Duodenal mucosa (tissue), 2 donors: ENCODE data around the gene MEF2A.
A peak's percentile ranks its signal among the peaks of the same experiment; 100 is the strongest.

Experiments
- H3K27ac ChIP-seq: one replicate; pipeline ENCODE4 v1.7.0; 2013; ENCODE audit warnings: low read depth, low read length
- H3K27me3 ChIP-seq, 2 donors: one replicate each; pipeline ENCODE4 v1.7.0; 2013; ENCODE audit warnings: low read length in 2 of 2, control low read depth in 1 of 2; ENCODE audit not compliant: insufficient read depth in 2 of 2, control insufficient read depth in 1 of 2
- H3K36me3 ChIP-seq, 2 donors: one replicate each; pipeline ENCODE4 v1.7.0; 2013; ENCODE audit warnings: low read length in 2 of 2, control low read depth in 1 of 2; ENCODE audit not compliant: insufficient read depth in 2 of 2, control insufficient read depth in 1 of 2
- H3K4me1 ChIP-seq, 2 donors: one replicate each; pipeline ENCODE4 v1.7.0; 2013; ENCODE audit warnings: low read length in 2 of 2, control low read depth in 1 of 2; ENCODE audit not compliant: insufficient read depth in 2 of 2, control insufficient read depth in 1 of 2
- H3K4me3 ChIP-seq, 2 donors: one replicate each; pipeline ENCODE4 v1.7.0; 2013; ENCODE audit warnings: low read length in 2 of 2, low read depth in 1 of 2
- H3K9ac ChIP-seq, 2 donors: one replicate each; pipeline ENCODE4 v1.7.0; 2013; ENCODE audit warnings: low read length in 2 of 2, low read depth in 1 of 2
- H3K9me3 ChIP-seq, 2 donors: one replicate each; pipeline ENCODE4 v1.7.0; 2013; ENCODE audit warnings: low read length in 2 of 2, control low read depth in 1 of 2; ENCODE audit not compliant: control insufficient read depth in 1 of 2

The MEF2A gene

GRCh38 chr15:99561476-99562230 is 4.1 kb upstream of the MEF2A start:
- no peaks in the 10 kb centered on the region for H3K9me3 ChIP-seq
- H3K4me1 ChIP-seq, result peaks cover 9% of the 10 kb centered on the region in 2 donors
- no peaks in the 10 kb centered on the region for H3K27me3 ChIP-seq
- no peak overlapping the region for H3K4me3 ChIP-seq
- H3K27ac ChIP-seq, result no peak overlapping the region
- no peak overlapping the region for H3K9ac ChIP-seq
- no peaks in the 10 kb centered on the region for H3K36me3 ChIP-seq

GRCh38 chr15:99562238-99562637 is 3.5 kb upstream of the MEF2A start:
- H3K27me3 ChIP-seq, result no peaks in the 10 kb centered on the region
- H3K4me1 ChIP-seq, result peaks cover 9% of the 10 kb centered on the region in 2 donors
- H3K4me3 ChIP-seq, result no peak overlapping the region
- H3K9ac ChIP-seq, result no peak overlapping the region
- H3K9me3 ChIP-seq, result no peaks in the 10 kb centered on the region
- no peaks in the 10 kb centered on the region for H3K36me3 ChIP-seq
- no peak overlapping the region for H3K27ac ChIP-seq

GRCh38 chr15:99564221-99565048 is 1.3 kb upstream of the MEF2A start:
- H3K27ac ChIP-seq, result peak overlapping the region; percentile 93
- H3K27me3 ChIP-seq, result no peaks in the 10 kb centered on the region
- peak overlapping the region; percentile 59 to 62 for H3K4me3 ChIP-seq
- no peaks in the 10 kb centered on the region for H3K36me3 ChIP-seq
- no peaks in the 10 kb centered on the region for H3K9me3 ChIP-seq
- H3K4me1 ChIP-seq, result peaks cover 14 to 22% of the 10 kb centered on the region in 2 donors
- H3K9ac ChIP-seq, result peak overlapping the region; percentile 60 to 61

GRCh38 chr15:99565049-99565298 is 810 bp upstream of the MEF2A start:
- no peaks in the 10 kb centered on the region for H3K36me3 ChIP-seq
- peaks cover 14 to 22% of the 10 kb centered on the region in 2 donors for H3K4me1 ChIP-seq
- H3K9ac ChIP-seq, result peak overlapping the region; percentile 60 to 61
- no peaks in the 10 kb centered on the region for H3K27me3 ChIP-seq
- peak overlapping the region; percentile 59 to 62 for H3K4me3 ChIP-seq
- peak overlapping the region; percentile 93 for H3K27ac ChIP-seq
- H3K9me3 ChIP-seq, result no peaks in the 10 kb centered on the region

GRCh38 chr15:99566157-99566897 is 543 bp downstream of the MEF2A start:
- peak overlapping the region; percentile 93 for H3K9ac ChIP-seq
- no peaks in the 10 kb centered on the region for H3K9me3 ChIP-seq
- peaks cover 14 to 22% of the 10 kb centered on the region in 2 donors for H3K4me1 ChIP-seq
- H3K4me3 ChIP-seq, result peak overlapping the region; percentile 94
- H3K36me3 ChIP-seq, result no peaks in the 10 kb centered on the region
- no peaks in the 10 kb centered on the region for H3K27me3 ChIP-seq
- H3K27ac ChIP-seq, result peak overlapping the region; percentile 96

GRCh38 chr15:99568625-99569352 is 3.0 kb downstream of the MEF2A start:
- H3K9me3 ChIP-seq, result no peaks in the 10 kb centered on the region
- no peak overlapping the region for H3K4me3 ChIP-seq
- H3K36me3 ChIP-seq, result no peaks in the 10 kb centered on the region
- H3K27me3 ChIP-seq, result no peaks in the 10 kb centered on the region
- no peak overlapping the region for H3K27ac ChIP-seq
- peaks cover 14 to 28% of the 10 kb centered on the region in 2 donors for H3K4me1 ChIP-seq
- no peak overlapping the region for H3K9ac ChIP-seq

GRCh38 chr15:99571299-99571698 is 5.5 kb downstream of the MEF2A start:
- Histone ChIP-seq H3K4me1 (peaks cover 11 to 30% of the 10 kb centered on the region in 2 donors), H3K9me3 (no peaks in the 10 kb centered on the region), H3K4me3 (no peak overlapping the region), H3K27ac (no peak overlapping the region), H3K36me3 (no peaks in the 10 kb centered on the region), H3K9ac (no peak overlapping the region), H3K27me3 (no peaks in the 10 kb centered on the region)

- H3K9me3 ChIP-seq, result no peaks in the 10 kb centered on the region
These were observed 8.3 kb downstream of the MEF2A start for GRCh38 chr15:99574048-99574447.

GRCh38 chr15:99574502-99574901 is 8.7 kb downstream of the MEF2A start:
- no peaks in the 10 kb centered on the region for H3K36me3 ChIP-seq
- peak overlapping the region in 1 of 2 donors; percentile 2 for H3K4me3 ChIP-seq
- no peaks in the 10 kb centered on the region for H3K27me3 ChIP-seq
- no peak overlapping the region for H3K9ac ChIP-seq
- H3K4me1 ChIP-seq, result peaks cover 7 to 27% of the 10 kb centered on the region in 2 donors
- no peaks in the 10 kb centered on the region for H3K9me3 ChIP-seq
- H3K27ac ChIP-seq, result no peak overlapping the region

More at GRCh38 chr15:99574048-99574447, 8.3 kb downstream of the MEF2A start:
- no peaks in the 10 kb centered on the region for H3K27me3 ChIP-seq
- H3K27ac ChIP-seq, result no peak overlapping the region
- no peaks in the 10 kb centered on the region for H3K36me3 ChIP-seq
- H3K4me3 ChIP-seq, result peak overlapping the region in 1 of 2 donors; percentile 2
- H3K9ac ChIP-seq, result no peak overlapping the region
- H3K4me1 ChIP-seq, result peaks cover 8 to 30% of the 10 kb centered on the region in 2 donors
